Lower lobe of right lung (tissue), 2 donors: ENCODE data around the gene MAP2K2. TPM values are rescaled to one million over a fixed set of nuclear protein-coding genes. Genes with fewer than 3 reads are reported as not detected.

Experiments
- ATAC-seq, 2 donors: fragments of 200-7000 bp; cut with Tn5 transposase; one replicate each; pipeline ENCODE4 v1.9.1; 2020 to 2022; ENCODE audit warnings: mild to moderate bottlenecking in 2 of 2, moderate library complexity in 2 of 2
- DNase-seq: peaks from one replicate; pipeline ENCODE4 v3.0.0-alpha.2; 2020
- H3K27ac ChIP-seq: fragments of 200-600 bp; one replicate; pipeline ENCODE4 v1.8.0; 2022
- H3K27me3 ChIP-seq: fragments of 200-600 bp; one replicate; pipeline ENCODE4 v1.8.0; 2022; ENCODE audit warnings: low read depth
- H3K36me3 ChIP-seq: fragments of 200-600 bp; one replicate; pipeline ENCODE4 v1.8.0; 2022; ENCODE audit warnings: mild to moderate bottlenecking
- H3K4me1 ChIP-seq: fragments of 200-600 bp; one replicate; pipeline ENCODE4 v1.8.0; 2022
- H3K4me3 ChIP-seq: fragments of 200-600 bp; one replicate; pipeline ENCODE4 v1.8.0; 2022; ENCODE audit warnings: mild to moderate bottlenecking
- H3K9me3 ChIP-seq: fragments of 200-600 bp; one replicate; pipeline ENCODE4 v1.8.0; 2022
- intact Hi-C: fragments of 100-400 bp; cut with DNase I; formaldehyde crosslinking; loops from one replicate; pipeline ENCODE4 v1.11.0; 2022
- total RNA-seq: library from RNA; stranded (reverse); fragmentation: NEBNext Ultra II Directional; extraction: Animal tissue kit (Norgen Biotek cat#: 25700); gene quantifications from one replicate; pipeline ENCODE4 v1.2.1, GENCODE V29; 2021
- TF ChIP-seq, protein P1 (sequence below): fragments of 200-600 bp; IDR thresholded peaks from one replicate; pipeline ENCODE4 v1.8.0; 2022; ENCODE audit warnings: antibody characterized with exemption, mild to moderate bottlenecking
- donor health status: DM: no; HTN: yes; CAD: no; lungs with severe emphysema.

Gene MAP2K2
- total RNA-seq, 1 donor from 2014 or later = 125 TPM

DNA sequence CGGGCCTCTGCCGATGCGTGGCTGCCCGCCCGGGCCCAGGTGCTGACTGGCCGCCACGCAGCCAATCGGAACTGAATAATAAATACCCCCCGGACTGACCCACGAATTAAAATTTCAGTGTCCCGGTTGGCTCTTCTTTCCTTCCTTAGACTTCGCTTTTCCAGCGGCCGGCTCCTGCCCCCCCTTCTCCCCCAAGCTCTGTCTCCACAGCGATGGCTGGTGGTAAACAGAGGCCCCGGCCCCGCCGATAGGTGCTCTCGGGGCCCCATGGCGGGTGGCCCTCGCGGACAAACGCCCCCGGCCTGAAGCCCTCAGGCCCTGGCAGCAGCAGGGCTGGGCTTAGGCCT lies 59.8 kb downstream of the MAP2K2 start:
- peak overlapping the region; percentile 91 for H3K27ac ChIP-seq
- peaks cover 6% of the 10 kb centered on the region for H3K36me3 ChIP-seq
- no peak for ATAC-seq
- TF ChIP-seq, protein P1, sequence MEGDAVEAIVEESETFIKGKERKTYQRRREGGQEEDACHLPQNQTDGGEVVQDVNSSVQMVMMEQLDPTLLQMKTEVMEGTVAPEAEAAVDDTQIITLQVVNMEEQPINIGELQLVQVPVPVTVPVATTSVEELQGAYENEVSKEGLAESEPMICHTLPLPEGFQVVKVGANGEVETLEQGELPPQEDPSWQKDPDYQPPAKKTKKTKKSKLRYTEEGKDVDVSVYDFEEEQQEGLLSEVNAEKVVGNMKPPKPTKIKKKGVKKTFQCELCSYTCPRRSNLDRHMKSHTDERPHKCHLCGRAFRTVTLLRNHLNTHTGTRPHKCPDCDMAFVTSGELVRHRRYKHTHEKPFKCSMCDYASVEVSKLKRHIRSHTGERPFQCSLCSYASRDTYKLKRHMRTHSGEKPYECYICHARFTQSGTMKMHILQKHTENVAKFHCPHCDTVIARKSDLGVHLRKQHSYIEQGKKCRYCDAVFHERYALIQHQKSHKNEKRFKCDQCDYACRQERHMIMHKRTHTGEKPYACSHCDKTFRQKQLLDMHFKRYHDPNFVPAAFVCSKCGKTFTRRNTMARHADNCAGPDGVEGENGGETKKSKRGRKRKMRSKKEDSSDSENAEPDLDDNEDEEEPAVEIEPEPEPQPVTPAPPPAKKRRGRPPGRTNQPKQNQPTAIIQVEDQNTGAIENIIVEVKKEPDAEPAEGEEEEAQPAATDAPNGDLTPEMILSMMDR = no peak
- intact Hi-C loops = no loop called here
- peaks cover 66% of the 10 kb centered on the region for H3K4me1 ChIP-seq
- no peaks in the 10 kb centered on the region for H3K9me3 ChIP-seq
- DNase-seq = no peak
- H3K4me3 ChIP-seq = peak overlapping the region; percentile 81
- H3K27me3 ChIP-seq = no peaks in the 10 kb centered on the region

DNA sequence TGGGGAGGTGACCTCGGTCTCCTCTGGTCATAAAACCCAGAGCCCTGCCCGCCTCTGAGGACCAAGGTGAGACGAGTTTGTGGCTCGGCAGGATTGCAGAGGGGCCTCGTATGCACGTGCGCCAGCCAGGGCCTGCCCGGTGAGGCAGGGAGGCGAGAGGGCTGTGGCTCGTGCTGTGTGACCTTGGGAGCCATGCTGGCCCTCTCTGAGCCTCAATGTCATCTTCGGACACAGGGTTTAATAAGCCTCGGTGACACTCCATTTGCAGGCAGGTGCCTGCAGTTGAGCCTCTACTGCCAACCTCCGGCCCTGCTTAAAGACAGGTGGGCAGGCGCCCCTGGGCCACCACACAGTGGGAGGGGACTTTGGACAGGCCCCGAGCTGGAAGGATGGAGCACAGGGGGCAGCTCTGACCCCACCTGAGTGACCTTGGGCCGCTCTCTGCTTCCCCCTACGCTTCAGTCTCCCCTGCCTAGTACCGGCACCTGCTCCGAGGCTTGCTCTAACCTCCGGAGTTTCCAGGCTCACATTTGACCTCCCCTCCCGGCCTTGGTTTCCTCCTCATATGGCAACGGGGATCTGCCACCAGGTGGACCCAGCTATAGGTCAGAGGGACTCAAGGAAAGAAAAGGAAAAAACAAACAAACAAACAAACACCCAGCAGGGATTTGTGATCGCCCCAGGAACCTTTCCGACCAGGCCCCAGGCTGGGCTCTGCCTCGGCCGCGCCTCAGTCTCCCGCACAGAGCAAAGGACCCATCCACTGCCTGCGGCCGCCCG lies 60.4 kb downstream of the MAP2K2 start:
- intact Hi-C loops = no loop called here
- Histone ChIP-seq H3K9me3 (no peaks in the 10 kb centered on the region), H3K36me3 (peaks cover 6% of the 10 kb centered on the region), H3K4me1 (peaks cover 67% of the 10 kb centered on the region), H3K27ac (peak overlapping the region; percentile 91), H3K4me3 (peak overlapping the region; percentile 81), H3K27me3 (no peaks in the 10 kb centered on the region)
- ATAC-seq (no peak), DNase-seq (peak; percentile 54)
- TF ChIP-seq, protein P1 = no peak

DNA sequence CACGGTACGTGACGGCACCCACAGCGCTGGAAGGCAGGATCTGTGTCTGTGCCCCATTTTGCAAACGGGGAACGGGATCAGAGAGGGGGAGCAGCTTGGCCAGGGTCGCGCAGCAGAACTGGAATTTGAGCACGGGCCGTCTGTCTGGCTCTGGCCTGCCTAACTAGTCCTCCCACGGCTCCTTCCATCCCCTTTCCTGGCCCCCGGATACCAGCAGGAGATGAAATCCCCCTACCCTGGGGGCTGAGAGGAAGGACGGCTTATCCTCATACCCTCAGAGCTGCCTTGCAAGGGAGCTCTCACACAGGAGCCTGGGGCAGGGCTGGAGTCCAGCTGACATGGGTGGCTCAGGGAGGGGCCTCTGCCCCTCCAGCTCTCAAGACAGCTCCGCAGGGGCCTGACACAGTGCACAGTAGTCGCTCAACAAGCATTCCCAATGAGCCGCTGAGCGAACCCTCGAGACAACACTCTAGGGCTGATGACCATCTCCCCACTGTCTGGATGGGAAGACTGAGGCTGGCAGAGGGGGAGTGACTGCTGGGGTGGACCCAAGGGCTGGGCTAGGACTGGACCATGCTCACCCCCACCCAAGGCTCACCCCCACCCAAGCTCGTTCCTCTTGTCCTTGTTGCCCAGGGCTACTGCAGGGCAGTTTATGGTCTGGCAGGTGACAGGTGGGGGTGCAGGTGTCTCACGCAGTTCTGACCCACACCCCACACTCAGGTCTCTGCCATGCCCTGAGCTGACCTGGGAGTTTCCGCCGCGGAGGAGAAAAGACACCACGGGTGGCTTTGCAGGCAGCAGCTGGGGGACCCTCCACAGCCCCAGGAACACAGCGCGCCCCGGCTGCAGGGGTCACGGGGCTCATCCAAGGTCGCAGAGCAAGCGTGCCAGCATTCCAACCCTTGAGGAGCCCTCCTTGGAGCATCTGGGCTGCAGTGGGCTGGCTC lies 61.2 kb downstream of the MAP2K2 start:
- intact Hi-C loops = no loop called here
- peak overlapping the region; percentile 94 for H3K27ac ChIP-seq
- H3K4me3 ChIP-seq = peak overlapping the region; percentile 81
- DNase-seq = peak; percentile 50
- TF ChIP-seq, protein P1 = no peak
- no peaks in the 10 kb centered on the region for H3K9me3 ChIP-seq
- ATAC-seq = no peak
- peaks cover 6% of the 10 kb centered on the region for H3K36me3 ChIP-seq
- peaks cover 68% of the 10 kb centered on the region for H3K4me1 ChIP-seq
- H3K27me3 ChIP-seq = no peaks in the 10 kb centered on the region

DNA sequence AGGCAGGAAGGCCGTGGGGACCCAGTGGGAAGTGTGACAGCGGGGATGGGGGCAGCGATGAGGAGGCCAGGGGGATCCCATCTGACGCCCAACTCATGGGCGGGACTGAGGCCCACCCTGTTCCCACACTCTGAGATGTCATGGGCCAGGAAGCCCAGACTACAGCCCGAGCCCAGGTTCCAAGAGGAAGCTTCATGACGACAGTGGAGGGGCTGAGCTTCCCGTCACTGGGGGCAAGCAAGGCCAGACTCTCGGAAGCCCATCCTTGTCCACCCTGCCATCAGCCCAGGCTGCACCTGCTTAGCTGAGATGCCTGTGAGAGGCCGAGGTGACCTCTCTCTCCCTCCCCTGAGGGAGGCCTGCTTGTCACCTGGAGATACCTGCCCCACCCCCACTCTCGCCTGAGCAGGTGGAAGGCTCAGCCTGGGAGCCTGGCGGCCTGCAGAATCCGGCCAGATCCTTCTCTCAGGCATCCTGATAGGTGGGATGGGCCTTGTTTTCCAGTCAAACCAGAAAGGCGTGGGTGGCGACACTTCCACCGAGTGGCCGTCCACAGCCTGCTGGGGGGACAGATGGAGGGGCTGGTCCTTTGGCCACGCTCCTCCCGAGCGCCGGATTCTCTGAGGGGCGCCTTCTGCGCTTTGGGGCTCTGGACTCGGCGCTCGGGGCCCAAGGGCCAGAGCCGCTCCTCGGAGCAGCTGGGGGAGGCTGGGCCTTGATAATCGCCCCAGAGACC lies 62.1 kb downstream of the MAP2K2 start:
- intact Hi-C loops = no loop called here
- H3K36me3 ChIP-seq = peaks cover 6% of the 10 kb centered on the region
- DNase-seq (peak; percentile 74), ATAC-seq (no peak)
- TF ChIP-seq, protein P1 = no peak
- H3K27me3 ChIP-seq = no peaks in the 10 kb centered on the region
- H3K27ac ChIP-seq = peak overlapping the region; percentile 94
- H3K4me3 ChIP-seq = peak overlapping the region; percentile 43
- H3K9me3 ChIP-seq = no peaks in the 10 kb centered on the region
- peaks cover 76% of the 10 kb centered on the region for H3K4me1 ChIP-seq

DNA sequence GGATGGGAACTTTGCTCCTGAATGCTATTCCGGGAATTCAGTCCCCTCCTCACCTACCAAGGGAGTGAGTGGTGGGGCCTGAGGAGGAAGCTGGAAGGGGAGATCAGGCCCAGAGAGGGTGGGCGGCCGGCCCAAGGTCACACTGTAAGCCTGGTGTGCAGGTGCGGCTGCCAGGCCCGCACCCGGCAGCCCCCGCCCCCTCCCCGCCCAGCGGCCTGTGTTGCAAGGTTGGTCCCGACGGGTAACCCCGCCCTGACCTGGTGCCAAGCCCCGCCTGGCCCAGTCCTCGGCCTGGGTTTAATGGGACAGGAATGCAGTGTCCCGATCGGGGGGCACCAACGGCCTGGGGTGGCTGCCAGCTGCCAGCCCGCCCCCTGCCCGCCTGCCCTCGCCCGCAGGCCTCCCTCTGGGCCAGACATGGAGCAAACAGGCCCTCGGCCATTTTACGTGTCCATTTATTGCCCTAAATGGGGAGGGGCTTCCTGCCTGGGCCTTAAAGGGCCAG lies 62.7 kb downstream of the MAP2K2 start:
- Histone ChIP-seq H3K9me3 (no peaks in the 10 kb centered on the region), H3K27ac (peak overlapping the region; percentile 94), H3K36me3 (peaks cover 6% of the 10 kb centered on the region), H3K27me3 (no peaks in the 10 kb centered on the region), H3K4me3 (peak overlapping the region; percentile 43), H3K4me1 (peaks cover 76% of the 10 kb centered on the region)
- ATAC-seq (peak; percentile 40 to 56), DNase-seq (peak; percentile 92)
- intact Hi-C loops = no loop called here
- TF ChIP-seq, protein P1 = no peak
